Measurements from ENCODE around the gene CUZD1.

CUZD1 gene

DNA sequence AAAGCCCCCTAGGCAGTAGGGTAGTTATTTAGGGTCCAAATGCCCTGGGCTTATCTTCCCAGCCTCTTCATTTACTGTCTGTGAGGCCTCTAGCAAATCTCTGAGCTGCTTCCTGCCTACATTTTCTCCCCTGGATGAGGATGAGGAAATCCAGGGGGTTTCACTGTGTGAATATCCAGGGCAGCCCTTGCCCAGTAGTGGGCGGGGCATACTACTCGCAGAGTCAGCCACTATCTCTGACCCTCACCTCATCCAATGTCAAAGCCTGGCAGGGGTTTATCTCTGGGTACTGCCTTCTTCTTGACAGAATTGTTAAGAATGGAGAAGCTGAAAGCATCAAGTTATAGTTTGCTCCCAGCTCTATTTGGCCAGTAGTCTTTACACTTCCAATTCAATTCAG lies 48.9 kb downstream of the CUZD1 start:
- TF ChIP-seq POLR2AphosphoS5 (IDR thresholded peaks at IDR 0.05; ENCODE audit: low read depth) (no peak), SPI1 (IDR thresholded peaks at IDR 0.05; ENCODE audit: borderline replicate concordance, low read depth) (no peak), GABPA (IDR thresholded peaks at IDR 0.05; ENCODE audit: low read depth) (no peak)
- TF ChIP-seq, protein P1, sequence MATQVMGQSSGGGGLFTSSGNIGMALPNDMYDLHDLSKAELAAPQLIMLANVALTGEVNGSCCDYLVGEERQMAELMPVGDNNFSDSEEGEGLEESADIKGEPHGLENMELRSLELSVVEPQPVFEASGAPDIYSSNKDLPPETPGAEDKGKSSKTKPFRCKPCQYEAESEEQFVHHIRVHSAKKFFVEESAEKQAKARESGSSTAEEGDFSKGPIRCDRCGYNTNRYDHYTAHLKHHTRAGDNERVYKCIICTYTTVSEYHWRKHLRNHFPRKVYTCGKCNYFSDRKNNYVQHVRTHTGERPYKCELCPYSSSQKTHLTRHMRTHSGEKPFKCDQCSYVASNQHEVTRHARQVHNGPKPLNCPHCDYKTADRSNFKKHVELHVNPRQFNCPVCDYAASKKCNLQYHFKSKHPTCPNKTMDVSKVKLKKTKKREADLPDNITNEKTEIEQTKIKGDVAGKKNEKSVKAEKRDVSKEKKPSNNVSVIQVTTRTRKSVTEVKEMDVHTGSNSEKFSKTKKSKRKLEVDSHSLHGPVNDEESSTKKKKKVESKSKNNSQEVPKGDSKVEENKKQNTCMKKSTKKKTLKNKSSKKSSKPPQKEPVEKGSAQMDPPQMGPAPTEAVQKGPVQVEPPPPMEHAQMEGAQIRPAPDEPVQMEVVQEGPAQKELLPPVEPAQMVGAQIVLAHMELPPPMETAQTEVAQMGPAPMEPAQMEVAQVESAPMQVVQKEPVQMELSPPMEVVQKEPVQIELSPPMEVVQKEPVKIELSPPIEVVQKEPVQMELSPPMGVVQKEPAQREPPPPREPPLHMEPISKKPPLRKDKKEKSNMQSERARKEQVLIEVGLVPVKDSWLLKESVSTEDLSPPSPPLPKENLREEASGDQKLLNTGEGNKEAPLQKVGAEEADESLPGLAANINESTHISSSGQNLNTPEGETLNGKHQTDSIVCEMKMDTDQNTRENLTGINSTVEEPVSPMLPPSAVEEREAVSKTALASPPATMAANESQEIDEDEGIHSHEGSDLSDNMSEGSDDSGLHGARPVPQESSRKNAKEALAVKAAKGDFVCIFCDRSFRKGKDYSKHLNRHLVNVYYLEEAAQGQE (IDR thresholded peaks at IDR 0.05; ENCODE audit: insufficient replicate concordance, low read depth): no peak
- TF ChIP-seq, protein P2, sequence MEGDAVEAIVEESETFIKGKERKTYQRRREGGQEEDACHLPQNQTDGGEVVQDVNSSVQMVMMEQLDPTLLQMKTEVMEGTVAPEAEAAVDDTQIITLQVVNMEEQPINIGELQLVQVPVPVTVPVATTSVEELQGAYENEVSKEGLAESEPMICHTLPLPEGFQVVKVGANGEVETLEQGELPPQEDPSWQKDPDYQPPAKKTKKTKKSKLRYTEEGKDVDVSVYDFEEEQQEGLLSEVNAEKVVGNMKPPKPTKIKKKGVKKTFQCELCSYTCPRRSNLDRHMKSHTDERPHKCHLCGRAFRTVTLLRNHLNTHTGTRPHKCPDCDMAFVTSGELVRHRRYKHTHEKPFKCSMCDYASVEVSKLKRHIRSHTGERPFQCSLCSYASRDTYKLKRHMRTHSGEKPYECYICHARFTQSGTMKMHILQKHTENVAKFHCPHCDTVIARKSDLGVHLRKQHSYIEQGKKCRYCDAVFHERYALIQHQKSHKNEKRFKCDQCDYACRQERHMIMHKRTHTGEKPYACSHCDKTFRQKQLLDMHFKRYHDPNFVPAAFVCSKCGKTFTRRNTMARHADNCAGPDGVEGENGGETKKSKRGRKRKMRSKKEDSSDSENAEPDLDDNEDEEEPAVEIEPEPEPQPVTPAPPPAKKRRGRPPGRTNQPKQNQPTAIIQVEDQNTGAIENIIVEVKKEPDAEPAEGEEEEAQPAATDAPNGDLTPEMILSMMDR (IDR thresholded peaks at IDR 0.05; ENCODE audit: insufficient read depth, low read length): no peak
- Histone ChIP-seq H3K27me3 (ENCODE audit: insufficient read depth, poor library complexity, severe bottlenecking) (no peaks in the 10 kb centered on the region), H3K4me3 (replicated peaks; ENCODE audit: insufficient read depth, low read length) (no peak overlapping the region), H3K27ac (replicated peaks) (no peak overlapping the region)
- no peak for DNase-seq (ENCODE audit: low read depth in 1 of 2, low spot score in 1 of 2)

DNA sequence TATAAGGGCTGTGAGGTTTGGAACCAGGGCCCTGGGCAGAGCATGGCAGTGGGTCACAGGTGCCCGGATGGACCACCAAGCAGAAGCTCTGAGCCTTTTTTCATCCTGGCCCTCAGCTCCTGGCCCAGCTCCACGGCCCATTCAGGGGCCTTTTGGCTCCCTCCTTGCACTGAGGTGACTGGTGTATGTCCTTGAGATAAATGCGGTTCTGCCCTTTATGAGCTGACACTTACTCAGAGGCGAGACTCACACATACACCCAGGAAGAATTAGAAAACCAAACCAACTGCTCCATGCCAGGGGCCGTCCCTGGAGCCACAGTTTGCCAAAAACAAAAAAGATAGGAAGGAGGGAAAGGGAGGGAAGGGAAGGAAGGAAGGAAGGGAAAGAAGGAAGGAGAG lies 49.7 kb downstream of the CUZD1 start:
- Histone ChIP-seq H3K4me3 (replicated peaks; ENCODE audit: insufficient read depth, low read length) (no peak overlapping the region), H3K27ac (replicated peaks) (no peak overlapping the region), H3K27me3 (ENCODE audit: insufficient read depth, poor library complexity, severe bottlenecking) (no peaks in the 10 kb centered on the region)
- no peak for DNase-seq (ENCODE audit: low read depth in 1 of 2, low spot score in 1 of 2)
- TF ChIP-seq GABPA (IDR thresholded peaks at IDR 0.05; ENCODE audit: low read depth): no peak
- TF ChIP-seq, protein P2 (IDR thresholded peaks at IDR 0.05; ENCODE audit: insufficient read depth, low read length): no peak
- no peak for TF ChIP-seq SPI1 (IDR thresholded peaks at IDR 0.05; ENCODE audit: borderline replicate concordance, low read depth)
- TF ChIP-seq POLR2AphosphoS5 (IDR thresholded peaks at IDR 0.05; ENCODE audit: low read depth): no peak
- TF ChIP-seq, protein P1 (IDR thresholded peaks at IDR 0.05; ENCODE audit: insufficient replicate concordance, low read depth): no peak

DNA sequence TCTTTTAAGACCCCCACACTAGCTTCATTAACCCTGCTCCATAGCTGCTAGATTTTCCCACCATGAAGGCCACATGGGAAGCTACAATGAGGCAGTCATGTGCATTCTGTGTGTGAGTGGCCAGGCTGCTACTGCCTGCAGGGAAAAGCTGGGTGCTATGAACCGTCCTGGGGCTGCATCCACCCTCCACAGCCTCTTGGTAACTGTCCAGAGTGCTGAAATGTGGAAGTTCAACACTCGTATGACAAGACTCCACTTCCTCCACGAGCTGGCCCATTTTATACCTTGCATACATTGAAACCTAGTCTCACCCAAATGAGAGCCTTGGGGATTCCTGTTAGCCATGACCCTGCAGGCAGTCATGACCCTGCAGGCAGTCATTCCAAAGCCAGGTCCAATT lies 59.4 kb downstream of the CUZD1 start:
- H3K27me3 ChIP-seq (ENCODE audit: insufficient read depth, poor library complexity, severe bottlenecking): no peaks in the 10 kb centered on the region
- TF ChIP-seq SPI1 (IDR thresholded peaks at IDR 0.05; ENCODE audit: borderline replicate concordance, low read depth): peak; percentile 10; the same call in 1 of the 2 replicates
- no peak for TF ChIP-seq POLR2AphosphoS5 (IDR thresholded peaks at IDR 0.05; ENCODE audit: low read depth)
- TF ChIP-seq, protein P1 (IDR thresholded peaks at IDR 0.05; ENCODE audit: insufficient replicate concordance, low read depth): peak; percentile 96
- no peak overlapping the region for H3K27ac ChIP-seq (replicated peaks)
- DNase-seq (ENCODE audit: low read depth in 1 of 2, low spot score in 1 of 2): no peak
- no peak overlapping the region for H3K4me3 ChIP-seq (replicated peaks; ENCODE audit: insufficient read depth, low read length)
